ENCODE data around the gene ZNF235.

DNA sequence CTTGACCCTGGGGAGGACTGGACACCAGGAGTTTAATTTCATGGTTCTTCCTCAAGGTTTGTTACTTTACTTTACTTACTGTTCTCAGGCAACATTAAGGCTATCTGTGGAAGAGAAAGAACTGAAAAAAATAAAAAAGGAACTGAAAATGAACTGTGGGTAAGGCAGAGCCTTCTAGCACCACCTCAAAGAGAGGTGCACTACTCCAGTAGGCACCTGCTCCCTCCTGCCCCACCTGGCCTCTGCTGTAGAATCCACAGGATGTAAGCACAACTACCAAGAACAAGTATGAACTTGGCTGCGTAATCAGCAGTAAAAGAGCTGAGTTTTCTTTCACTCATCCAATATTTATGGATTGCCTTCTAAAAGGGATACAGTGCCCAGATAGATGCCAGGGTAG is 39.4 kb upstream of the ZNF235 start:
- TF ChIP-seq, protein P1, sequence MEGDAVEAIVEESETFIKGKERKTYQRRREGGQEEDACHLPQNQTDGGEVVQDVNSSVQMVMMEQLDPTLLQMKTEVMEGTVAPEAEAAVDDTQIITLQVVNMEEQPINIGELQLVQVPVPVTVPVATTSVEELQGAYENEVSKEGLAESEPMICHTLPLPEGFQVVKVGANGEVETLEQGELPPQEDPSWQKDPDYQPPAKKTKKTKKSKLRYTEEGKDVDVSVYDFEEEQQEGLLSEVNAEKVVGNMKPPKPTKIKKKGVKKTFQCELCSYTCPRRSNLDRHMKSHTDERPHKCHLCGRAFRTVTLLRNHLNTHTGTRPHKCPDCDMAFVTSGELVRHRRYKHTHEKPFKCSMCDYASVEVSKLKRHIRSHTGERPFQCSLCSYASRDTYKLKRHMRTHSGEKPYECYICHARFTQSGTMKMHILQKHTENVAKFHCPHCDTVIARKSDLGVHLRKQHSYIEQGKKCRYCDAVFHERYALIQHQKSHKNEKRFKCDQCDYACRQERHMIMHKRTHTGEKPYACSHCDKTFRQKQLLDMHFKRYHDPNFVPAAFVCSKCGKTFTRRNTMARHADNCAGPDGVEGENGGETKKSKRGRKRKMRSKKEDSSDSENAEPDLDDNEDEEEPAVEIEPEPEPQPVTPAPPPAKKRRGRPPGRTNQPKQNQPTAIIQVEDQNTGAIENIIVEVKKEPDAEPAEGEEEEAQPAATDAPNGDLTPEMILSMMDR (IDR thresholded peaks at IDR 0.05; ENCODE audit: low read depth, low read length): no peak
- TF ChIP-seq EZH2phosphoT487 (IDR thresholded peaks at IDR 0.05; ENCODE audit: low read depth): no peak

Data from OCI-LY3 (cell line).